AML-193 (cell line): ENCODE results near the gene KEAP1.

Experiments used
- DNase-seq, 2 experiments: peaks; one replicate each; lab custom pipeline; 2025; lab: John Stamatoyannopoulos, UW

The KEAP1 gene

DNA sequence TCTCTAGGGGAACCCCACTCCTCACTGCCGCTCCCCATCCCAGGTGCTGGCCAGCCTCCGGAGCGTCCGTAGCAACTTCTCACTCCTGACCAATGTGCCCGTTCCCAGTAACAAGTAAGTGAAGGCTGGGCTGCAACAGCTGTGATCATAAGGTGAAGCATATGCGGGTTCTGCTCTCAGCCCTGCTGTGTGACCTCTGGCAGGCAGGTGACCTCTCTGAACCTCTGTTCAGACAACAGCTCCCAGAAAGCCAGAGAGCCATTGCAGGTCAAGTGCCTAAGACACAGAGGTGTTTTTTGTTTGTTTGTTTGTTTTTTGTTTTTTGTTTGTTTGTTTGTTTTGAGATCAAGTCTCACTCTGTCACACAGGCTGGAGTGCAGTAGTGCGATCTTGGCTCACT lies 54.1 kb downstream of the KEAP1 start:
- DNase-seq = no peak

DNA sequence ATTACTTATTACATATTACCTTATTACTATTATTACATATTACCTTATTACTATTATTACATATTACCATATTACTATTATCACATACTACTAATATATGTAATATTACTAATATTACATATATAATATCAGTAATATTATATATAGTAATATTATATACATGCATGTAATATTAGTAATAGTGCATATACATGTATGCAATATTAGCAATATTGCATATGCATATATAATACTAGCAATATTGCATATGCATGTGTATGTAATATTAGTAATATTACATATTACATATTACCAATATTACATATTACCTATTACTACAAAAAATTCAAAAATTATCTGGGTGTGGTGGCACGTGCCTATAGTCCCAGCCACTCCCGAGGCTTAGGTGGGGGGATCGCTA lies 60.5 kb downstream of the KEAP1 start:
- no peak for DNase-seq

DNA sequence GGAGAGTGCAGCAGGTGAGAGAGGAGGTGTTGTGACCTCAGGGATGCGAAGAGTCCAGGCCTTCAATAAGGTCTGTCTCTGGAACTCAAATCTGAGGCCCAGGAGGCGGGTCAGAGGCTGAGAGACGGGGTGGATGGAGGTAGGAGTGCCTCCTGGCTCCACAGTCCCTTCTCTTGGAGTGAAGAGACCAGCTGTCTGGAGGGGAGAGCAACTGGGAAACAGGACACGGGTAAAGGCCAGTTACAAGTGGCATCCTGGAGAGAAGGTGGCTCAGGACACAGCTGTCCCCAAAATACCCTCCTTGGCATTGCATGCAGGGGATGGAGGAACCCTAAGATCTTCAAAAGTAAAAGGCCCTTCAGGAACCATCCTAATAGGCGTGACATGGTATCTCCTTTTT lies 63.6 kb downstream of the KEAP1 start:
- DNase-seq = no peak
